ENCODE results near the gene C12orf42. TPM values are rescaled to one million over a fixed set of nuclear protein-coding genes. Genes with fewer than 3 reads are reported as not detected.

The C12orf42 gene
- total and polyA plus RNA-seq, 10 of the 15 experiments (the other 5 are each of a cell fraction or from before 2014, with no cell fraction given) = 1.4 to 7.0 (median 2.4) TPM

- TF ChIP-seq E2F4 (IDR thresholded peaks at IDR 0.05; ENCODE audit: low read depth, low read length) = no peak
- TF ChIP-seq SPI1 (IDR thresholded peaks at IDR 0.05; ENCODE audit: borderline replicate concordance, insufficient read depth, low read depth, low read length) = no peak
- TF ChIP-seq NFYA (IDR thresholded peaks at IDR 0.05; ENCODE audit: borderline replicate concordance, low read depth, low read length) = no peak
- TF ChIP-seq JUND (IDR thresholded peaks at IDR 0.05; ENCODE audit: low read depth, low read length) = no peak
- TF ChIP-seq CHD1 (IDR thresholded peaks at IDR 0.05; ENCODE audit: low read depth, low read length) = 0 out of 2 replicates have a peak, but pooled peaks have one; percentile 19
- TF ChIP-seq WRNIP1 (IDR thresholded peaks at IDR 0.05; ENCODE audit: borderline replicate concordance, low read depth, low read length) = no peak
- TF ChIP-seq RB1 (IDR thresholded peaks at IDR 0.05; ENCODE audit: borderline replicate concordance) = 0 out of 2 replicates have a peak, but pooled peaks have one; percentile 54
- TF ChIP-seq ZSCAN29 (IDR thresholded peaks at IDR 0.05) = no peak
- no peak for TF ChIP-seq CEBPB (IDR thresholded peaks at IDR 0.05; ENCODE audit: borderline replicate concordance in 1 of 2, low read depth in 2 of 2, low read length in 2 of 2)
- TF ChIP-seq ZNF274 (IDR thresholded peaks at IDR 0.05; ENCODE audit: insufficient read depth, insufficient read length) = no peak
- peak; percentile 72 for TF ChIP-seq MTA2 (IDR thresholded peaks at IDR 0.05; ENCODE audit: low read depth)
- TF ChIP-seq SIX5 (IDR thresholded peaks at IDR 0.05; ENCODE audit: low read depth, low read length, severe bottlenecking) = no peak
- peak; percentile 95 for TF ChIP-seq IKZF1 (conservative IDR thresholded peaks at IDR 0.05)
- no peak for TF ChIP-seq NR2C2 (IDR thresholded peaks at IDR 0.05; ENCODE audit: borderline replicate concordance, control insufficient read depth, insufficient read length, low read depth)
- no peak for TF ChIP-seq BRCA1 (IDR thresholded peaks at IDR 0.05; ENCODE audit: low read depth, low read length)
- TF ChIP-seq CREB1 (IDR thresholded peaks at IDR 0.05; ENCODE audit: low read depth) = no peak
- TF ChIP-seq KDM1A (IDR thresholded peaks at IDR 0.05; ENCODE audit: borderline replicate concordance) = no peak
- TF ChIP-seq MEF2A (IDR thresholded peaks at IDR 0.05; ENCODE audit: insufficient read depth, low read depth, low read length) = no peak
- TF ChIP-seq SUZ12 (IDR thresholded peaks at IDR 0.05; ENCODE audit: unreplicated experiment) = no peak
- no peak for TF ChIP-seq MXI1 (IDR thresholded peaks at IDR 0.05; ENCODE audit: low read depth, low read length)
- TF ChIP-seq SKIL (IDR thresholded peaks at IDR 0.05; ENCODE audit: low read depth, poor library complexity, severe bottlenecking) = peak; percentile 81
- 0 out of 2 replicates have a peak, but pooled peaks have one; percentile 1 for TF ChIP-seq NKRF (conservative IDR thresholded peaks at IDR 0.05)
- TF ChIP-seq PAX5 (IDR thresholded peaks at IDR 0.05; ENCODE audit: borderline replicate concordance, low read depth, low read length) = no peak
Observed at GRCh38 chr12:103495469-103496456, at the start of gene C12orf42 (continued).

Data from GM12878 (cell line).